HEK293 (cell line): ENCODE results near the gene CASP3.
"Not testable (repeated sequence)": the region's sequence is repeated elsewhere in the genome, so short reads cannot be mapped to it uniquely, and the experiment has no call there.

ENCODE experiments used
- CTCF ChIA-PET: fragments of 350-600 bp; formaldehyde crosslinking; extraction: SDS; loops from one replicate; lab custom pipeline; 2021; ENCODE audit warnings: antibody characterized with exemption; lab: Yijun Ruan, JAX
- POLR2A ChIA-PET: fragments of 300-600 bp; formaldehyde crosslinking; extraction: SDS; loops from one replicate; lab custom pipeline; 2020; ENCODE audit warnings: antibody characterized with exemption, inconsistent platforms; lab: Yijun Ruan, JAX
- H3K27ac ChIP-seq: fragments of 200-500 bp; sonication (Bioruptor generic); 2 replicates; pipeline ENCODE4 v1.5.1; 2014; ENCODE audit warnings: low read depth, low read length, control low read depth, inconsistent platforms; ENCODE audit errors: extremely low read depth
- H3K36me3 ChIP-seq, 2 experiments: fragments of 200-500 bp in 1 of 2; sonication (Bioruptor generic) in 1 of 2; 1 replicate in 1 of 2; 2 replicates in 1 of 2; pipeline ENCODE4 v1.5.1; 2014 to 2017; ENCODE audit warnings: inconsistent platforms in 2 of 2, low read length in 2 of 2; ENCODE audit not compliant: control insufficient read depth in 2 of 2, insufficient read depth in 1 of 2
- H3K4me1 ChIP-seq: fragments of 200-500 bp; sonication (Bioruptor generic); 2 replicates; pipeline ENCODE4 v1.5.1; 2014; ENCODE audit warnings: mild to moderate bottlenecking, low read length, inconsistent platforms; ENCODE audit not compliant: control insufficient read depth, insufficient read depth
- H3K4me3 ChIP-seq: 2 replicates; pipeline ENCODE4 v1.5.1; 2011; ENCODE audit warnings: low read depth, mild to moderate bottlenecking, control low read depth, low read length, moderate library complexity
- H3K9me3 ChIP-seq: fragments of 200-500 bp; sonication (Bioruptor generic); 2 replicates; pipeline ENCODE4 v1.5.1; 2014; ENCODE audit warnings: low read depth, low read length, inconsistent platforms; ENCODE audit not compliant: control insufficient read depth, insufficient read depth
- CTCF ChIP-seq: fragments of 450-650 bp; formaldehyde crosslinking; IDR thresholded peaks from 2 replicates; pipeline ENCODE4 v1.5.1; 2016; ENCODE audit warnings: missing biosample characterization, missing genetic modification characterization
- FEZF1 ChIP-seq: fragments of 450-650 bp; formaldehyde crosslinking; IDR thresholded peaks from 2 replicates; pipeline ENCODE4 v1.5.1; 2016; ENCODE audit warnings: missing biosample characterization, missing genetic modification characterization
- KLF8 ChIP-seq: fragments of 450-650 bp; formaldehyde crosslinking; IDR thresholded peaks from 2 replicates; pipeline ENCODE4 v1.5.1; 2016; ENCODE audit warnings: missing biosample characterization, missing genetic modification characterization
- PRDM1 ChIP-seq: fragments of 450-650 bp; formaldehyde crosslinking; IDR thresholded peaks from 2 replicates; pipeline ENCODE4; 2016; ENCODE audit warnings: missing biosample characterization, missing genetic modification characterization
- PRDM10 ChIP-seq: fragments of 450-650 bp; formaldehyde crosslinking; IDR thresholded peaks from 2 replicates; pipeline ENCODE4 v1.5.1; 2016; ENCODE audit warnings: missing biosample characterization, missing genetic modification characterization
- TCF7L2 ChIP-seq: IDR thresholded peaks from 2 replicates; pipeline ENCODE4 v1.6.1; 2011; ENCODE audit warnings: low read depth, mild to moderate bottlenecking, inconsistent platforms, low read length, moderate library complexity, borderline replicate concordance
- ZBTB20 ChIP-seq: fragments of 450-650 bp; formaldehyde crosslinking; IDR thresholded peaks from 2 replicates; pipeline ENCODE4 v1.5.1; 2016; ENCODE audit warnings: missing biosample characterization, missing genetic modification characterization
- ZIC2 ChIP-seq: fragments of 450-650 bp; formaldehyde crosslinking; IDR thresholded peaks from 2 replicates; pipeline ENCODE4 v1.5.1; 2016; ENCODE audit warnings: missing biosample characterization, missing genetic modification characterization
- ZNF24 ChIP-seq: fragments of 450-650 bp; formaldehyde crosslinking; IDR thresholded peaks from 2 replicates; pipeline ENCODE4 v1.5.1; 2016; ENCODE audit warnings: missing biosample characterization, missing genetic modification characterization
- ZNF26 ChIP-seq: fragments of 450-650 bp; formaldehyde crosslinking; IDR thresholded peaks from 2 replicates; pipeline ENCODE4 v1.5.1; 2016; ENCODE audit warnings: missing biosample characterization, missing genetic modification characterization
- ZNF292 ChIP-seq: fragments of 450-650 bp; formaldehyde crosslinking; IDR thresholded peaks from 2 replicates; pipeline ENCODE4 v1.5.1; 2016; ENCODE audit warnings: low read depth, missing biosample characterization, missing genetic modification characterization, borderline replicate concordance
- ZNF302 ChIP-seq: fragments of 450-650 bp; formaldehyde crosslinking; IDR thresholded peaks from 2 replicates; pipeline ENCODE4 v1.5.1; 2016; ENCODE audit warnings: missing biosample characterization, missing genetic modification characterization, low read depth
- ZNF404 ChIP-seq: fragments of 450-650 bp; formaldehyde crosslinking; IDR thresholded peaks from 2 replicates; pipeline ENCODE4 v1.5.1; 2017; ENCODE audit warnings: missing biosample characterization, missing genetic modification characterization
- ZNF426 ChIP-seq: fragments of 450-650 bp; formaldehyde crosslinking; IDR thresholded peaks from 2 replicates; pipeline ENCODE4 v1.5.1; 2017; ENCODE audit warnings: missing biosample characterization, missing genetic modification characterization, mild to moderate bottlenecking, inconsistent platforms, moderate library complexity
- ZNF449 ChIP-seq: fragments of 450-650 bp; formaldehyde crosslinking; IDR thresholded peaks from 2 replicates; pipeline ENCODE4 v1.5.1; 2017; ENCODE audit warnings: missing biosample characterization, mild to moderate bottlenecking, missing genetic modification characterization, moderate library complexity
- ZNF513 ChIP-seq: fragments of 450-650 bp; IDR thresholded peaks from 2 replicates; pipeline ENCODE4 v1.5.1; 2018; ENCODE audit warnings: missing biosample characterization, missing genetic modification characterization
- ZNF561 ChIP-seq: fragments of 450-650 bp; IDR thresholded peaks from 2 replicates; pipeline ENCODE4 v1.5.1; 2018; ENCODE audit warnings: missing biosample characterization, missing genetic modification characterization, borderline replicate concordance
- ZNF654 ChIP-seq: fragments of 450-650 bp; formaldehyde crosslinking; IDR thresholded peaks from 2 replicates; pipeline ENCODE4 v1.5.1; 2016; ENCODE audit warnings: low read depth, missing biosample characterization, missing genetic modification characterization
- ZNF830 ChIP-seq: fragments of 450-650 bp; IDR thresholded peaks from 2 replicates; pipeline ENCODE4 v1.5.0; 2018; ENCODE audit warnings: missing biosample characterization, missing genetic modification characterization, low read depth, mild to moderate bottlenecking, moderate library complexity
- ZNF843 ChIP-seq: fragments of 450-650 bp; formaldehyde crosslinking; IDR thresholded peaks from 2 replicates; pipeline ENCODE4 v1.5.1; 2016; ENCODE audit warnings: missing biosample characterization, missing genetic modification characterization
- ZSCAN30 ChIP-seq: fragments of 450-650 bp; IDR thresholded peaks from 2 replicates; pipeline ENCODE4 v1.5.1; 2018; ENCODE audit warnings: missing biosample characterization, mild to moderate bottlenecking, missing genetic modification characterization, moderate library complexity

The CASP3 gene

GRCh38 chr4:184593461-184593860 is 55.8 kb downstream of the CASP3 start:
- ChIA-PET POLR2A (no interaction called here), CTCF (no interaction called here)
- no peak overlapping the region for H3K27ac ChIP-seq
- no peaks in the 10 kb centered on the region for H3K9me3 ChIP-seq
- no peak overlapping the region for H3K4me3 ChIP-seq
- no peak for TF ChIP-seq ZNF449 (tag by site-specific recombination)
- no peak for TF ChIP-seq ZNF302 (tag by site-specific recombination)
- TF ChIP-seq CTCF (tag by site-specific recombination): no peak
- TF ChIP-seq ZNF843 (tag by site-specific recombination): no peak
- TF ChIP-seq ZNF404 (tag by site-specific recombination): no peak
- no peak for TF ChIP-seq ZIC2 (tag by site-specific recombination)
- no peak for TF ChIP-seq PRDM1
- H3K4me1 ChIP-seq: no peaks in the 10 kb centered on the region
- H3K36me3 ChIP-seq: no peaks in the 10 kb centered on the region

GRCh38 chr4:184591747-184592270 is 57.4 kb downstream of the CASP3 start:
- H3K27ac ChIP-seq, CTCF ChIA-PET, POLR2A ChIA-PET, H3K36me3 ChIP-seq, H3K4me1 ChIP-seq, H3K9me3 ChIP-seq, H3K4me3 ChIP-seq: not testable (repeated sequence)

GRCh38 chr4:184591070-184591677 is 58.1 kb downstream of the CASP3 start:
- H3K9me3 ChIP-seq: no peaks in the 10 kb centered on the region
- ChIA-PET POLR2A (no interaction called here), CTCF (no interaction called here)
- no peak overlapping the region for H3K4me3 ChIP-seq
- no peaks in the 10 kb centered on the region for H3K4me1 ChIP-seq
- H3K27ac ChIP-seq: no peak overlapping the region
- H3K36me3 ChIP-seq: no peaks in the 10 kb centered on the region
- TF ChIP-seq ZNF26 (tag by site-specific recombination): no peak
- TF ChIP-seq FEZF1 (tag by site-specific recombination): no peak
- TF ChIP-seq ZNF654 (tag by site-specific recombination): no peak
- no peak for TF ChIP-seq ZSCAN30
- no peak for TF ChIP-seq ZBTB20 (tag by site-specific recombination)
- TF ChIP-seq ZNF292: no peak
- no peak for TF ChIP-seq TCF7L2
- no peak for TF ChIP-seq ZNF426 (tag by site-specific recombination)
- no peak for TF ChIP-seq ZNF561 (tag by site-specific recombination)
- no peak for TF ChIP-seq ZNF830 (tag by site-specific recombination)
- TF ChIP-seq KLF8 (tag by site-specific recombination): no peak
- no peak for TF ChIP-seq PRDM10 (tag by site-specific recombination)
- no peak for TF ChIP-seq ZNF24 (tag by site-specific recombination)
- TF ChIP-seq ZNF513 (tag by site-specific recombination): no peak
